OCI-LY3 (cell line): ENCODE data around the gene CTDSP1.

Source experiments
- H2AFZ ChIP-seq: fragments of 200-600, 300-600 bp; shearing (Covaris generic); 2 replicates; pipeline ENCODE4 v1.6.0; 2014; ENCODE audit warnings: antibody characterized with exemption, low read depth, low read length
- H3K27ac ChIP-seq: fragments of 200-600, 300-600 bp; sonication (generic); 2 replicates; pipeline ENCODE4 v1.5.1; 2014; ENCODE audit warnings: mild to moderate bottlenecking, low read length, moderate library complexity, mixed read lengths
- H3K27me3 ChIP-seq: fragments of 200-600, 300-600 bp; sonication (generic); 2 replicates; pipeline ENCODE4 v1.6.1; 2014; ENCODE audit warnings: low read depth, low read length, mixed read lengths
- H3K36me3 ChIP-seq: fragments of 200-600, 300-600 bp; sonication (generic); replicated peaks from 2 replicates; pipeline ENCODE3; 2014; ENCODE audit warnings: low read depth, low read length, mixed read lengths
- H3K4me1 ChIP-seq: fragments of 300-600, 200-600 bp; sonication (generic); 2 replicates; pipeline ENCODE4 v1.6.1; 2014; ENCODE audit warnings: low read length, mixed read lengths
- H3K4me2 ChIP-seq: fragments of 200-600, 300-600 bp; sonication (generic); 2 replicates; pipeline ENCODE4 v1.6.1; 2014; ENCODE audit warnings: low read length, mixed read lengths
- H3K4me3 ChIP-seq: fragments of 300-600, 200-600 bp; sonication (generic); 2 replicates; pipeline ENCODE4 v1.5.1; 2014; ENCODE audit warnings: antibody characterized with exemption, mild to moderate bottlenecking, low read length, moderate library complexity
- H3K79me2 ChIP-seq: fragments of 300-600, 200-600 bp; shearing (Covaris generic); 2 replicates; pipeline ENCODE4 v1.6.1; 2014; ENCODE audit warnings: mild to moderate bottlenecking, low read length, mixed read lengths
- H3K9ac ChIP-seq: fragments of 300-600, 200-600 bp; shearing (Covaris generic); 2 replicates; pipeline ENCODE4 v1.6.0; 2014; ENCODE audit warnings: mild to moderate bottlenecking, low read length, moderate library complexity
- H3K9me3 ChIP-seq: fragments of 200-600, 300-600 bp; shearing (Covaris generic); 2 replicates; pipeline ENCODE4 v1.6.1; 2014; ENCODE audit warnings: low read length, mixed read lengths; ENCODE audit not compliant: insufficient read depth
- H4K20me1 ChIP-seq: fragments of 200-600, 300-600 bp; sonication (generic); 2 replicates; pipeline ENCODE4 v1.6.1; 2016; ENCODE audit warnings: low read length, mixed read lengths; ENCODE audit not compliant: insufficient read depth
- EZH2phosphoT487 ChIP-seq: fragments of 200-600 bp; shearing (Covaris generic); IDR thresholded peaks from 2 replicates; pipeline ENCODE4 v1.6.1; 2018; ENCODE audit warnings: antibody characterized with exemption, mixed run types, low read depth
- TF ChIP-seq, protein P1 (sequence below): fragments of 200-600, 300-600 bp; sonication (generic); IDR thresholded peaks from 2 replicates; pipeline ENCODE4 v1.5.1; 2014; ENCODE audit warnings: antibody characterized with exemption, low read length, low read depth

CTDSP1 gene

DNA sequence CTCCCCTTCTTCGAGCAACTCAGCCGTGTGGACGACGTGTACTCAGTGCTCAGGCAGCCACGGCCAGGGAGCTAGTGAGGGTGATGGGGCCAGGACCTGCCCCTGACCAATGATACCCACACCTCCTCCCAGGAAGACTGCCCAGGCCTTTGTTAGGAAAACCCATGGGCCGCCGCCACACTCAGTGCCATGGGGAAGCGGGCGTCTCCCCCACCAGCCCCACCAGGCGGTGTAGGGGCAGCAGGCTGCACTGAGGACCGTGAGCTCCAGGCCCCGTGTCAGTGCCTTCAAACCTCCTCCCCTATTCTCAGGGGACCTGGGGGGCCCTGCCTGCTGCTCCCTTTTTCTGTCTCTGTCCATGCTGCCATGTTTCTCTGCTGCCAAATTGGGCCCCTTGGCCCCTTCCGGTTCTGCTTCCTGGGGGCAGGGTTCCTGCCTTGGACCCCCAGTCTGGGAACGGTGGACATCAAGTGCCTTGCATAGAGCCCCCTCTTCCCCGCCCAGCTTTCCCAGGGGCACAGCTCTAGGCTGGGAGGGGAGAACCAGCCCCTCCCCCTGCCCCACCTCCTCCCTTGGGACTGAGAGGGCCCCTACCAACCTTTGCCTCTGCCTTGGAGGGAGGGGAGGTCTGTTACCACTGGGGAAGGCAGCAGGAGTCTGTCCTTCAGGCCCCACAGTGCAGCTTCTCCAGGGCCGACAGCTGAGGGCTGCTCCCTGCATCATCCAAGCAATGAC, 4.8 kb downstream of the CTDSP1 start:
- no peaks in the 10 kb centered on the region for H3K9me3 ChIP-seq
- H3K9ac ChIP-seq: no peak overlapping the region
- peaks cover 17% of the 10 kb centered on the region for H3K4me1 ChIP-seq
- H4K20me1 ChIP-seq: no peaks in the 10 kb centered on the region; the same call in 1 of the 2 replicates
- no peaks in the 10 kb centered on the region for H3K27me3 ChIP-seq
- peaks cover 16% of the 10 kb centered on the region for H3K79me2 ChIP-seq
- TF ChIP-seq, protein P1, sequence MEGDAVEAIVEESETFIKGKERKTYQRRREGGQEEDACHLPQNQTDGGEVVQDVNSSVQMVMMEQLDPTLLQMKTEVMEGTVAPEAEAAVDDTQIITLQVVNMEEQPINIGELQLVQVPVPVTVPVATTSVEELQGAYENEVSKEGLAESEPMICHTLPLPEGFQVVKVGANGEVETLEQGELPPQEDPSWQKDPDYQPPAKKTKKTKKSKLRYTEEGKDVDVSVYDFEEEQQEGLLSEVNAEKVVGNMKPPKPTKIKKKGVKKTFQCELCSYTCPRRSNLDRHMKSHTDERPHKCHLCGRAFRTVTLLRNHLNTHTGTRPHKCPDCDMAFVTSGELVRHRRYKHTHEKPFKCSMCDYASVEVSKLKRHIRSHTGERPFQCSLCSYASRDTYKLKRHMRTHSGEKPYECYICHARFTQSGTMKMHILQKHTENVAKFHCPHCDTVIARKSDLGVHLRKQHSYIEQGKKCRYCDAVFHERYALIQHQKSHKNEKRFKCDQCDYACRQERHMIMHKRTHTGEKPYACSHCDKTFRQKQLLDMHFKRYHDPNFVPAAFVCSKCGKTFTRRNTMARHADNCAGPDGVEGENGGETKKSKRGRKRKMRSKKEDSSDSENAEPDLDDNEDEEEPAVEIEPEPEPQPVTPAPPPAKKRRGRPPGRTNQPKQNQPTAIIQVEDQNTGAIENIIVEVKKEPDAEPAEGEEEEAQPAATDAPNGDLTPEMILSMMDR: no peak
- no peak for TF ChIP-seq EZH2phosphoT487
- H3K36me3 ChIP-seq: no peaks in the 10 kb centered on the region
- no peak overlapping the region for H3K27ac ChIP-seq
- H3K4me2 ChIP-seq: no peak overlapping the region
- H3K4me3 ChIP-seq: no peak overlapping the region
- no peak overlapping the region for H2AFZ ChIP-seq

DNA sequence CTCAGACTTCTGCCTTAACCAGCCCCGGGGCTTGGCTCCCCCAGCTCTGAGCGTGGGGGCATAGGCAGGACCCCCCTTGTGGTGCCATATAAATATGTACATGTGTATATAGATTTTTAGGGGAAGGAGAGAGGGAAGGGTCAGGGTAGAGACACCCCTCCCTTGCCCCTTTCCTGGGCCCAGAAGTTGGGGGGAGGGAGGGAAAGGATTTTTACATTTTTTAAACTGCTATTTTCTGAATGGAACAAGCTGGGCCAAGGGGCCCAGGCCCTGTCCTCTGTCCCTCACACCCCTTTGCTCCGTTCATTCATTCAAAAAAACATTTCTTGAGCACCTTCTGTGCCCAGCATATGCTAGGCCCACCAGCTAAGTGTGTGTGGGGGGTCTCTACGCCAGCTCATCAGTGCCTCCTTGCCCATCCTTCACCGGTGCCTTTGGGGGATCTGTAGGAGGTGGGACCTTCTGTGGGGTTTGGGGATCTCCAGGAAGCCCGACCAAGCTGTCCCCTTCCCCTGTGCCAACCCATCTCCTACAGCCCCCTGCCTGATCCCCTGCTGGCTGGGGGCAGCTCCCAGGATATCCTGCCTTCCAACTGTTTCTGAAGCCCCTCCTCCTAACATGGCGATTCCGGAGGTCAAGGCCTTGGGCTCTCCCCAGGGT, 5.5 kb downstream of the CTDSP1 start:
- Histone ChIP-seq H3K9me3 (no peaks in the 10 kb centered on the region), H3K4me1 (peaks cover 17% of the 10 kb centered on the region), H3K27me3 (no peaks in the 10 kb centered on the region), H3K36me3 (no peaks in the 10 kb centered on the region), H3K4me2 (peak overlapping the region; percentile 98), H2AFZ (no peak overlapping the region), H3K79me2 (peaks cover 13% of the 10 kb centered on the region), H3K4me3 (peak overlapping the region; percentile 92), H3K27ac (peak overlapping the region; percentile 62; the same call in 1 of the 2 replicates), H3K9ac (peak overlapping the region; percentile 70; the same call in 1 of the 2 replicates), H4K20me1 (no peaks in the 10 kb centered on the region; the same call in 1 of the 2 replicates)
- TF ChIP-seq, protein P1: no peak
- no peak for TF ChIP-seq EZH2phosphoT487

DNA sequence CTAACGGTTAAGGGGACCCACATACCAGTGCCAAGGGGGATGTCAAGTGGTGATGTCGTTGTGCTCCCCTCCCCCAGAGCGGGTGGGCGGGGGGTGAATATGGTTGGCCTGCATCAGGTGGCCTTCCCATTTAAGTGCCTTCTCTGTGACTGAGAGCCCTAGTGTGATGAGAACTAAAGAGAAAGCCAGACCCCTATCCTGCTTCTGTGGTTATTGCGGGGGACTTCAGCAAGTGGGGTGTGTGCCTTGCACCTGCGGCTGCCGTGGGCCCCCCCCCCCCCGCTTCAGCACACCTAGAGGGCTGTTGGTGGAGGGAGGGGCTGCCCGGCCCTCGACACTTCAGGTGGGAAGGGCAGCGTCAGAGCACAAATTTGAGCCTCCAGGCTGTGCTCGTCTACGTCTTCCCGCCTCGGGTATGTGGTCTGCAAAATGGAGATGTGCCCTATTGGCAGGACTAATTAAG, 6.1 kb downstream of the CTDSP1 start:
- no peak overlapping the region for H2AFZ ChIP-seq
- H3K79me2 ChIP-seq: peaks cover 7% of the 10 kb centered on the region
- no peaks in the 10 kb centered on the region for H3K36me3 ChIP-seq
- TF ChIP-seq EZH2phosphoT487: no peak
- TF ChIP-seq, protein P1: no peak
- H3K4me1 ChIP-seq: peaks cover 17% of the 10 kb centered on the region
- no peaks in the 10 kb centered on the region for H3K9me3 ChIP-seq
- H3K4me2 ChIP-seq: peak overlapping the region; percentile 98
- H4K20me1 ChIP-seq: no peaks in the 10 kb centered on the region; the same call in 1 of the 2 replicates
- H3K9ac ChIP-seq: peak overlapping the region; percentile 70
- no peaks in the 10 kb centered on the region for H3K27me3 ChIP-seq
- peak overlapping the region; percentile 92 for H3K4me3 ChIP-seq
- H3K27ac ChIP-seq: peak overlapping the region; percentile 62
